GM23338 (cell line): ENCODE results near the gene NTPCR.

Experiments
- EZH2phosphoT487 ChIP-seq: fragments of 200-600 bp; sonication (generic); IDR thresholded peaks from one replicate; pipeline ENCODE4 v1.8.1; 2018; ENCODE audit warnings: antibody characterized with exemption; ENCODE audit not compliant: unreplicated experiment
- POLR2AphosphoS5 ChIP-seq: IDR thresholded peaks from 2 replicates; pipeline ENCODE4 v1.6.1; 2016; ENCODE audit warnings: antibody characterized with exemption, low read depth

- TF ChIP-seq EZH2phosphoT487 = no peak
- TF ChIP-seq POLR2AphosphoS5 = no peak
Observed at GRCh38 chr1:233006541-233006973, 56.1 kb downstream of the NTPCR start.
